Stimulated activated CD4-positive, alpha-beta T cell treated with anti-CD3 and anti-CD28 coated beads, Interleukin-1b, Interleukin-23, amount 100 ng/mL, for 4 hours (primary cell): Measurements from ENCODE around the gene RAC3.

ENCODE experiments used
- DNase-seq, 2 donors: peaks; one replicate each; pipeline ENCODE4 v3.0.0-alpha.2; 2020; ENCODE audit warnings: low read depth in 2 of 2

Gene RAC3

DNA sequence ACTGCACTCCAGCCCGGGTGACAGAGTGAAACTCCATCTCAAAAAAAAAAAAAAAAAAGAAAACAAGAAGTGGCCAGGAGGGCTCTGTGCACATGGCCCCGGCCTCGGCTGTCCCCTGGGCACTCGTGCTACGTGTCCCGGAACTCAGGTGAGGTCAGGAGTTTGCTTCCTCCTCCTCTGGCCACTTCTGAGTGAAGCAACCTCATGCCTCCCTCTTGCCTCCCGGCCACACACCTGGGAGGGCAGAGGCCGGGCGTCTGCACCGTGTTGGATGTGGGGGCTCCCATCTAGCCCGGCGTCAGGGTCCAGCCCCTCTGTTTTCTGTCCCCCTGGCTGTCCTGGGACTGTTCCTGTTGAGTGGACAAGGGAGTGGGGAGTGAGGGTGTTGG is 31.9 kb upstream of the RAC3 start:
- no peak for DNase-seq

GRCh38 chr17:81999976-82000802 is 31.3 kb upstream of the RAC3 start:
- DNase-seq = no peak

GRCh38 chr17:82000803-82001570 is 30.5 kb upstream of the RAC3 start:
- DNase-seq = no peak

DNA sequence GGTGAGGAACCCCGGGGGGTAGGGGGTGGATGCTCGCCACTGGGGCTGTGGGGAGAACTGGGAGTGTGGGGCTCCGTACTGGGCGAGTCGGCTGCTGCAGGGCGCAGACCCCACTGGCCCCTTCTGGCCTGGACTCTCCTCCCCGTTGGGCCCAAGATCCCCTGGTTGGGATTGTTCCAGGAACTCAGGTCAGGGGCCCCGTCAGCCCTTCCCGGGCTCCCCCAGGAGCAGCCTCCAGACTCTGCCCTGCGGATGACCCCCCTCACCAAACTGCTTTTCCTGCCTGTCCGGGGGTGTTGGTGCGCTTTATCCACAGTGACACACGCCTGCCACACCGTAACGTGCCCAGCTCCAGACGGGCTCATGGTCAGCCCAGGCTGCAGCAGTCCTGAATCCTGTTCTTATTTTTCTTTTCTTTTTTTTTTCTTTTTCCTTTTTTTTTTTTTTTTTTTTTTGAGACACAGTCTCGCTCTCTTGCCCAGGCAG is 29.9 kb upstream of the RAC3 start:
- DNase-seq = no peak

GRCh38 chr17:82003411-82004381 is 27.8 kb upstream of the RAC3 start:
- peak in 1 of 2 donors; percentile 11 for DNase-seq

- DNase-seq = no peak
Observed at GRCh38 chr17:82004517-82005455, 26.7 kb upstream of the RAC3 start.

DNA sequence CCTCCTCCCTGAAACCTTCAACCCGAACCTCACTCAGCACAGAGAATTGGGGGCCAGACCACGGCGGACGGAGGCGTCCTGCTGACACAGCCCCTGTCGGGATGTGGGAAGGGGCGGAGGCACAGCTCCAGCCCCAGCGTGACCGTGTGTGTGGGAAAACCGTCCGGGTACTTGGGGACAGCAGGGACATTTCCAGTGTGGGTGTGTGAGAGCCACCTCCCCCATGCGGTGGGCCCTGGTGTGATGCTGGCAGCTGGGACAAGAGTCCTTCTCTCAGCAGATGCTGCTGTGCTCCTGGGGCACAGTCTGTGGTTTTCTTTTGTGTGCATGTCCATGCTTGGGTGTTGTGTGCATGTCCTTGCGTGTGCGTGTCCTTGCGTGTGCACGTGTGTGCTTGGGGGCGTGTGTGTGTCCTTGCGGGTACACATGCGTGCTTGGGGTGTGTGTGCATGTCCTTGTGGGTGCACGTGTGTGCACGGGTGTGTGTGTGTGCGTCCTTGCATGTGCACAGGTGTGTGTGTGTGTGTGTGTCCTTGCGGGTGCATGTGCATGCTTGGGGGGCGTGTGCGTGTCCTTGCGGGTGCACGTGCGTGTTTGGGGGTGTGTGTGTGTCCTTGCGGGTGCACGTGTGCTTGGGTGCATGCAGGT is 25.7 kb upstream of the RAC3 start:
- no peak for DNase-seq

- DNase-seq = no peak
Observed at GRCh38 chr17:82006468-82007227, 24.8 kb upstream of the RAC3 start.

GRCh38 chr17:82007228-82007494 is 24.3 kb upstream of the RAC3 start:
- DNase-seq = no peak

DNA sequence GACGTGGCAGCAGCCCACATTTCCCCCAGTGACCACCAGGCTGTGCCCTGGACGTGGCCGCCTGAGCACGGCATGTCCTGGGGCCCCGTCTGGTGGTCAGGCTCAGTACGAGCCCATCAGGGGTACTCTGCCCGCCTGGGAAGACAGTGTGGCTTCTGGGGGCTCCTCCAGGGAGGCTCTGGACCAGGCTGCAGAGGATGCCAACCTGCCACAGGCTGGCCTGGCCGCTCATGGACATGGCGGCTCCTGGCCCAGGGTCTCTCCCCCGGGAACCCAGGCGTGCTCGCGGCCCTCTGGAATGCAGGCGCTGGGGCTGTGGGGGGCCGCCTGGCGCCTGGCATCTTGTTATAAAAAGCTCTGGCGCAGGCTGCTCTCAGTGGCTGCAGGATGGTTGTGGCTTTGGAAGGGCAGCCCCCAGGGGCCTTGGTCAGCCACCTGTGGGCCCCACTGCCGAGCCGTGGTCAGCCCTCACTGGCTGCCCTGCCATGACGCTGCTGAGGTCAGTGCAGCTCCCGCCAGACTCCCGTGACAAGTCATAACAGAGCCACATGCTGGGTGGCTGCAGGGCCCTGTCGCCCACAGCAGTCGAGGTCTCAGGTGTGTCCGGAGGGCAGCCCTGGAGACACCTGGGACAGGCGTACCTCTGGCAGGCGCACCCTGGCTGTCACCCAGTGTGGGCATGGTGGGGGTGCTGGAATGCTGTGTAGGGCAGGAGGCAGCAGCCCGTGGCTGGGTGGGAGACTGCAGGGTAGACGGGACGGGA is 23.8 kb upstream of the RAC3 start:
- DNase-seq = no peak

GRCh38 chr17:82008258-82008940 is 23.1 kb upstream of the RAC3 start:
- DNase-seq = no peak

DNA sequence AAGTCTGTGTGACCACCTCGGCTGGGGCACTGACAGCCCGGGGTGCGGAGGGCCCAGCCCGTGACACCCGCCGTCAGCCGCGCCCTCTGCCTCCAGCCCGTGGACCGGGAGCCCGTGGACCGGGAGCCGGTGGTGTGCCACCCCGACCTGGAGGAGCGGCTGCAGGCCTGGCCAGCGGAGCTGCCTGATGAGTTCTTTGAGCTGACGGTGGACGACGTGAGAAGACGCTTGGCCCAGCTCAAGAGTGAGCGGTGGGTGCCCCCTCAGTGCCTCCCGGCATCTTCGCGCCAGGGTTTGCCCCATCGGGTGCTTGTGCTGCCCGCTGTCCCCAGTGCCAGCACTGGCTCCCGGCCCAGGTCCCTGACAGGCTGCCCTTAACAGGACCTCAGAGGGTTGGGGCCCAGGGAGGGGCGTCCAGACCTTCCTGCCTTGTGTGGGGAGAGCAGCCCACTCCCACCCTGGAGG is 22.5 kb upstream of the RAC3 start:
- no peak for DNase-seq

GRCh38 chr17:82009413-82009812 is 22.1 kb upstream of the RAC3 start:
- DNase-seq = no peak

DNA sequence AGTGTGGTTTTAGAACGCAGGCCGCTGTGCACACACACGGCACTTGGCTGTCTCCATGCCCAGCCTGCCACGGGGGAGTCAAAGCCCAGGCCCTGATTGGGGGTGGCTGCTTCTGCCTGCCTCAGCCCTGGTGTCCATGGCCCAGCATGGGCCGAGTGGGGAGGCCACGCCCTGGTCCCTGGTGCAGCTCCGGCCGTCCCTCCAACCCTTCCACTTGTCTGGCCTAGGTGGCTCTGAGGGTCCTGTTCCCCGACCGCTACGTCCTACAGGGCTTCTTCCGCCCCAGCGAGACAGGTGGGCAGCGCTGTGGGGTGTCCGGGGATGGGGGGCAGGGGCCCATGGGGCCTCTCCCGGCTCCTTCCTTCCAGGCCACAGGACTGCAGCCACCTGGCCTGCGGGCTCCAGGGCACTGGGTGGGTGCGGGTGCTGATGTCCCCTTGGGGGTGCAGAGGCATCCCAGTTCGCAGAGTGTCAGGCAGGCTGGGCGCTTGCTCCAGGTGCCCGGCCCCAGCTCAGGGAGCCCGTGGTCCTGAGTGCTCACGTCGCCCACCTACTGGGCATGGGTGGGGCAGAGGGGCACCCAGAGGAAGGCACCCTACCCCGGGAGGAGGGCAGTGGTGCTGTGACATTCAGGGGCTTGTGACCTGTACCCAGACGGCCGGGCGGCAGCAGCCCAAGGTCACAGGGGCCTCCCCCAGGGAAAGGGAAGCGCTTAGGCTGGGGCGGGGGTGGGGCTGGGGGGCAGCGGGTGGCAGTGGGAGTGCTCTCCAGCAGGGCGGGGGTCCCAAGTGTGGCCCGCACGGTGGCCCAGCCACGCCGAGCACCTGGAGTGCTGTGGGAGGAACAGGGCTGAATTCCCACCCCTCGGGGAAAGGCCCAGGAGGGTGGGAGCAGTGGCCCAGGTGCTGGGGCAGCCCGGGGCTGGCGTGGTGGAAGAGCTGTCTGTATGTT is 20.6 kb upstream of the RAC3 start:
- DNase-seq = no peak

GRCh38 chr17:82011617-82012187 is 19.8 kb upstream of the RAC3 start:
- no peak for DNase-seq

DNA sequence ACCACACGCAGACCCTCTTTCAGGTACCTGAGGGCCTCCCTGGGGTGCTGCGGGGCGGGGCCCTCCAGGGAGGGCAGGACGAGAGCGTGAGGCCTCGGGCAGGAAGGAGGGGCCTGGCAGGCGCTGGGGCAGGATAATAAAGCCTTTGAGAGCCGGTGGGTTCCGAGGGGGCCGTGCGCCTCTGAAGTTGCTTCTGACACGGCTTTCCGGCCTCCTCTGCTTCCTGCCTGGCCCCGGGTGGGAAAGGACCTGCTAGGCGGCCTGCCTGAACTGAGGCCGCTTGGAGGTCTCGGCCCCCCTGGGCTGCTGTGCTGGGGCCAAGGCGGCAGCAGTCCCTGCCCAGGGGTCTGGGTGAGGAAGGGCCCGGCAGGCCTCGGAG is 19.2 kb upstream of the RAC3 start:
- no peak for DNase-seq
